Mucosa of rectum (tissue), 2 donors: ENCODE results near the gene SLC35A2.

Experiments used
- H3K27ac ChIP-seq, 2 donors: one replicate each; pipeline ENCODE4 v1.7.0; 2013; ENCODE audit warnings: inconsistent platforms in 2 of 2, low read depth in 2 of 2, low read length in 2 of 2
- H3K27me3 ChIP-seq, 2 donors: one replicate each; pipeline ENCODE4 v1.7.0; 2013; ENCODE audit warnings: low read length in 2 of 2; ENCODE audit not compliant: control insufficient read depth in 2 of 2, insufficient read depth in 2 of 2
- H3K36me3 ChIP-seq, 2 donors: one replicate each; pipeline ENCODE4 v1.7.0; 2013; ENCODE audit warnings: low read length in 2 of 2; ENCODE audit not compliant: control insufficient read depth in 2 of 2, insufficient read depth in 2 of 2
- H3K4me1 ChIP-seq, 2 donors: one replicate each; pipeline ENCODE4 v1.7.0; 2013; ENCODE audit warnings: low read length in 2 of 2, mild to moderate bottlenecking in 1 of 2; ENCODE audit not compliant: control insufficient read depth in 2 of 2, insufficient read depth in 2 of 2
- H3K4me3 ChIP-seq, 2 donors: one replicate each; pipeline ENCODE4 v1.7.0; 2013; ENCODE audit warnings: low read length in 2 of 2
- H3K9ac ChIP-seq, 2 donors: one replicate each; pipeline ENCODE4 v1.7.0; 2013; ENCODE audit warnings: low read length in 2 of 2, low read depth in 1 of 2, mild to moderate bottlenecking in 1 of 2
- H3K9me3 ChIP-seq, 2 donors: one replicate each; pipeline ENCODE4 v1.7.0; 2013; ENCODE audit warnings: low read length in 2 of 2; ENCODE audit not compliant: control insufficient read depth in 2 of 2
- donor health status: healthy.
- donor health status: Normal muscosa, but diverticular disease.

Gene SLC35A2

GRCh38 chrX:48903290-48903689 is 8.2 kb downstream of the SLC35A2 start:
- no peaks in the 10 kb centered on the region for H3K27me3 ChIP-seq
- H3K36me3 ChIP-seq, result peaks cover 19 to 23% of the 10 kb centered on the region in 2 donors
- H3K27ac ChIP-seq, result no peak overlapping the region
- H3K4me1 ChIP-seq, result peaks cover 3 to 4% of the 10 kb centered on the region in 2 donors
- H3K9ac ChIP-seq, result no peak overlapping the region
- no peaks in the 10 kb centered on the region for H3K9me3 ChIP-seq
- no peak overlapping the region for H3K4me3 ChIP-seq

GRCh38 chrX:48902776-48903175 is 8.7 kb downstream of the SLC35A2 start:
- Histone ChIP-seq H3K9ac (no peak overlapping the region), H3K9me3 (no peaks in the 10 kb centered on the region), H3K27ac (no peak overlapping the region), H3K4me1 (peaks cover 4% of the 10 kb centered on the region in 2 donors), H3K36me3 (peaks cover 19 to 23% of the 10 kb centered on the region in 2 donors), H3K4me3 (no peak overlapping the region), H3K27me3 (no peaks in the 10 kb centered on the region)

- Histone ChIP-seq H3K27ac (no peak overlapping the region), H3K4me1 (peaks cover 4% of the 10 kb centered on the region in 2 donors), H3K4me3 (no peak overlapping the region), H3K9ac (no peak overlapping the region), H3K36me3 (peaks cover 19 to 23% of the 10 kb centered on the region in 2 donors), H3K9me3 (no peaks in the 10 kb centered on the region), H3K27me3 (no peaks in the 10 kb centered on the region)
These were observed 9.3 kb downstream of the SLC35A2 start for GRCh38 chrX:48902135-48902534.

- H3K4me1 ChIP-seq, result peaks cover 8 to 11% of the 10 kb centered on the region in 2 donors
- peaks cover 19 to 23% of the 10 kb centered on the region in 2 donors for H3K36me3 ChIP-seq
- no peak overlapping the region for H3K27ac ChIP-seq
- H3K27me3 ChIP-seq, result no peaks in the 10 kb centered on the region
- H3K9ac ChIP-seq, result no peak overlapping the region
- no peaks in the 10 kb centered on the region for H3K9me3 ChIP-seq
- H3K4me3 ChIP-seq, result no peak overlapping the region
These were observed 10.4 kb downstream of the SLC35A2 start for GRCh38 chrX:48901069-48901468.

- Histone ChIP-seq H3K9me3 (no peaks in the 10 kb centered on the region), H3K27me3 (no peaks in the 10 kb centered on the region), H3K9ac (no peak overlapping the region), H3K4me3 (no peak overlapping the region), H3K36me3 (peaks cover 15 to 22% of the 10 kb centered on the region in 2 donors), H3K4me1 (peaks cover 8 to 11% of the 10 kb centered on the region in 2 donors), H3K27ac (no peak overlapping the region)
These were observed 12.4 kb downstream of the SLC35A2 start for GRCh38 chrX:48899078-48899410.

- Histone ChIP-seq H3K27me3 (no peaks in the 10 kb centered on the region), H3K36me3 (peaks cover 16 to 17% of the 10 kb centered on the region in 2 donors), H3K9ac (peak within 1 kb of the TSS; percentile 85 to 86), H3K4me3 (peak within 1 kb of the TSS; percentile 84 to 89), H3K4me1 (peaks cover 8 to 11% of the 10 kb centered on the region in 2 donors), H3K27ac (peak within 1 kb of the TSS; percentile 98), H3K9me3 (no peaks in the 10 kb centered on the region)
These were observed 13.7 kb downstream of the SLC35A2 start, which contains the start of the genes PQBP1 and TIMM17B for GRCh38 chrX:48897625-48898306. TSS of gene PQBP1 (plus strand) at chrX:48897930. CDS start at chrX:48898510, 580 bp downstream. TSS of gene TIMM17B (minus strand) at chrX:48897768. CDS start at chrX:48897749, 19 bp downstream.

DNA sequence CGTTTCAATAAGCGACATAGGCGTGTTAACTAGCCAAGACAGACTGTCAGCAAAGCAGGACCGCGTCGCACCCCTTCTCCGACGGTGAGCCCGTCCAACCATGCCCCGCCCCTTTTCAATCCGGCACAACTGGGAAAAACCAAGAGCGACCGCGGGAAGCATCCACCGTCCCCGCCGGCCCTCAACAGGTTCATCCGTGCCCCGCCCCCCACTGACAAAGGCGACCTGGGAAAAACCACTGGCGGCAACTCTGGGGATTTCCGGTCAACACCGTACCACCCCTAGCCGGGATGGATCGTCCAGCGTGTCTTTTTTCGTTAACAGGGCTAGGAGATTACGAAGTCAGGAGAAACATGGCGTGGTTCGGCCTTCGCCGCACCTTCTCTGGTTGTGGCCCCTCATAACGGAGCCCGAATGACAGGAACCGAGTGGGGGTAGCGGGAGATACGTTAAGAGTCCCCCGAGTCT is 14.3 kb downstream of the SLC35A2 start:
- no peaks in the 10 kb centered on the region for H3K27me3 ChIP-seq
- peak overlapping the region; percentile 84 to 89 for H3K4me3 ChIP-seq
- no peaks in the 10 kb centered on the region for H3K9me3 ChIP-seq
- H3K27ac ChIP-seq, result peak overlapping the region; percentile 98
- peak overlapping the region; percentile 85 to 86 for H3K9ac ChIP-seq
- peaks cover 11 to 13% of the 10 kb centered on the region in 2 donors for H3K36me3 ChIP-seq
- H3K4me1 ChIP-seq, result peaks cover 8 to 11% of the 10 kb centered on the region in 2 donors

DNA sequence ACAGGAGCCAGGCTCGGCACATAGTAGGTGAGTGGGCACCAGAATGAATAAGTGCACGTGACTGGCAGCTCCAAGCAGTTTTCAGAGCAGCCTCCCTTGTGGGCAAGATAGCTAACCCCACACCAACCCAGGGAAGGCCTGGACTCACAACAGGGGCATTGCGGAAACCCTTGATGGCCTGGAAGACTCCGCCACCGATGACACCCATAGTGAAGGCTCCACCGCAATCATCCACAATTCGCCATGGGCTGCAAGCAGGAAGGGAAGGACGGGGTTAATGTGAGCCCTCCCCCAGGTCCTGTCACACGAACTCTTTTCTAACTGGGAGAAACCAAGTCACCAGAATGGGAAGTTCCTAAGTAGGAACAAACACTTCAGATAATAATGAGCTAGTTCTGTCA is 14.8 kb downstream of the SLC35A2 start:
- Histone ChIP-seq H3K9ac (peak overlapping the region; percentile 85 to 86), H3K27me3 (no peaks in the 10 kb centered on the region), H3K9me3 (no peaks in the 10 kb centered on the region), H3K4me1 (peaks cover 13 to 16% of the 10 kb centered on the region in 2 donors), H3K27ac (peak overlapping the region; percentile 98), H3K36me3 (peaks cover 6 to 8% of the 10 kb centered on the region in 2 donors), H3K4me3 (peak overlapping the region; percentile 84 to 89)

DNA sequence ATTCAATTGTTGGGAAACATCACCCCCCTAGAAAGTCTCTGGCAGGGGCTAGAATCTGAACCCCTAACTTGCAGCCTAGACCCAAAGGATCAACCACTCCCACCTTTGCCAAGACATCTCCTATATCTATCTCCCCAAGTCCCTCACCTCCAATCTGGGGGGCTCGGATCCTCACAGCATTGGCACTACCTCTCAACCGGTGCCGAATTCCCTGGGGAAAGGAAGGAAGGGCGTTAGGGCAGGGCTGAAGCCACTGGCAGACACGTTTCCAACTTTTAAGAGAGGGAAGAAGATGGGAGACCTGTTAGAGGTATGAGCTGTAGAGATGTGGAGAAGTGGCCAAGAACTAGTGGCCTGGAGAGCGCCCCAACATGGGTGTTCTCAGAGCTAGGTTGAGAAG is 16.6 kb downstream of the SLC35A2 start:
- peaks cover 16 to 20% of the 10 kb centered on the region in 2 donors for H3K4me1 ChIP-seq
- no peaks in the 10 kb centered on the region for H3K9me3 ChIP-seq
- no peak overlapping the region for H3K9ac ChIP-seq
- H3K4me3 ChIP-seq, result no peak overlapping the region
- H3K27ac ChIP-seq, result no peak overlapping the region
- H3K36me3 ChIP-seq, result peaks cover 3% of the 10 kb centered on the region in 2 donors
- no peaks in the 10 kb centered on the region for H3K27me3 ChIP-seq

DNA sequence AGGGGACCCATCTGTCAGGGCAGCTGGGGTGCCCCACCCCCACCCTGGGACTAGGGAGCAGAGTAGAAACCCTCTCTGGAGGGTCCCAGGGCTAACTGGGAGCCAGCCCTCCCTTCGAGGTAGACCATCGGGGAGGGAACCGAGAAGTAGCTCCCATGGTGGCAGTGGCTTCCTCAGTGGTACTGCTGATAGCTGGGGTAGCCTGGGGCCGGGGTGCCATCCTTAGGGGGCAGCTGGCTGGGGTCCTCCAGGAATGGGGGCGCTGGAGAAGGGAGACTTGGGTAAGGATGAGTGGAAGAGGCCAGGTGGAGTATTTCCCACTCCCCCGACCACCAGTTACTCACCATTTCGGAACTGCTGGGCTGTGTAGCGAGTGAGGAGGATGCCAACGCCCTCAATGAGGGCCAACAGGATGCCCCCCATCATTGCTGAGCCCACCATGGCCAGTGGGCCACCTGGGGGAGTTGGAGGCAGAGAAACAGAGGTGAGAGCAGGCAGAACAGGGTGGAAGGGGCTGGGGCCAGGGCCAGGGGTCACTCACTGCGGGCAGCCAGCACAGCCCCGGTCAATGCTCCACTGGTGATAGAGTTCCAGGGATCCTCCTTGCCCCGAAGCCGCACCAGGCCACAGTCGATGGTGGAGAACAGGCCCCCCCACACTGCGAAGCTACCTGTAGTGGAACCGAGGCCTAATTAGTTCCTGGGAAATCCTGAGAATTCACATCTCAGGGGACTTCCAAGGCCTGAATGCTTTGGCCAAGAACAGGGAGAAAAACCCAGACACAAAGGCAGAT is 17.7 kb downstream of the SLC35A2 start:
- Histone ChIP-seq H3K36me3 (peaks cover 0 to 3% of the 10 kb centered on the region in 2 donors), H3K4me3 (no peak overlapping the region), H3K9ac (no peak overlapping the region), H3K4me1 (peaks cover 16% of the 10 kb centered on the region in 2 donors), H3K9me3 (no peaks in the 10 kb centered on the region), H3K27me3 (no peaks in the 10 kb centered on the region), H3K27ac (no peak overlapping the region)
